ENCODE measurements around the gene TIMM13. TPM values are rescaled to one million over a fixed set of nuclear protein-coding genes. Genes with fewer than 3 reads are reported as not detected.
"Not testable (repeated sequence)": the region's sequence is repeated elsewhere in the genome, so short reads cannot be mapped to it uniquely, and the experiment has no call there.

Gene TIMM13
- polyA plus RNA-seq, 3 donors = 17.3 to 89.3 (median 72.4) TPM

- not testable (repeated sequence) for H3K36me3 Mint-ChIP-seq; H3K27me3 Mint-ChIP-seq (ENCODE audit: low read depth in 3 of 3); H3K9ac ChIP-seq (ENCODE audit: insufficient read depth, low read length, poor library complexity, severe bottlenecking); H3K36me3 ChIP-seq (replicated peaks in 1 of 2; ENCODE audit: control insufficient read depth in 1 of 2, insufficient read depth in 2 of 2, low read length in 2 of 2); H4K20me1 ChIP-seq (ENCODE audit: insufficient read depth, low read length); DNase-seq; H3K4me2 ChIP-seq (replicated peaks; ENCODE audit: extremely low read depth, low read length, poor library complexity, severe bottlenecking); H3K79me2 ChIP-seq (ENCODE audit: insufficient read depth, low read length); H3K9me3 ChIP-seq (replicated peaks in 1 of 2; ENCODE audit: control insufficient read depth in 1 of 2, insufficient read depth in 1 of 2, low read length in 2 of 2); H3K9me3 Mint-ChIP-seq; H3K27me3 ChIP-seq (ENCODE audit: control insufficient read depth in 2 of 2, insufficient read depth in 2 of 2, low read length in 2 of 2)
- peaks cover 30% of the 10 kb centered on the region for H3K4me1 Mint-ChIP-seq
- peak overlapping the region in 6 of 7 donors; percentile 76 to 93 (median 90) for H3K27ac Mint-ChIP-seq
- intact Hi-C loops (cut with micrococcal nuclease) = loop anchor here in 1 of 2 donors (10.0 kb wide), 1 partner anchor 111 kb away; the partner anchor contains the start of gene PEAK3
- H3K27ac ChIP-seq (ENCODE audit: low read depth in 1 of 2, low read length in 2 of 2) = peak overlapping the region; percentile 59 to 75
- peak overlapping the region; percentile 78 to 85 for H3K4me3 Mint-ChIP-seq
- peak overlapping the region; percentile 69 for H2AFZ ChIP-seq (ENCODE audit: insufficient read depth, low read depth, low read length, poor library complexity, severe bottlenecking)
- H3K4me3 ChIP-seq (replicated peaks in 1 of 3; ENCODE audit: low read depth in 2 of 3, low read length in 3 of 3) = peak overlapping the region in 1 of 3 experiments; percentile 71
- peaks cover 18 to 27% of the 10 kb centered on the region in 2 donors for H3K4me1 ChIP-seq (ENCODE audit: control insufficient read depth in 1 of 2, insufficient read depth in 2 of 2, low read length in 2 of 2)
- WGBS (ENCODE audit: insufficient coverage) = 90% methylated on average over 7 of the region's 18 CpGs
Observed at GRCh38 chr19:2395293-2395829, 32.0 kb downstream of the TIMM13 start.

- DNase-seq = peak; percentile 49 to 69 (median 66)
- H3K36me3 Mint-ChIP-seq = peaks cover 0 to 4% of the 10 kb centered on the region in 2 donors
- H3K27ac ChIP-seq (ENCODE audit: low read depth in 1 of 2, low read length in 2 of 2) = peak overlapping the region; percentile 59 to 75
Observed at GRCh38 chr19:2394442-2395292, 32.7 kb downstream of the TIMM13 start.

More at GRCh38 chr19:2394442-2395292, 32.7 kb downstream of the TIMM13 start:
- Mint-ChIP-seq H3K4me3 (peak overlapping the region; percentile 78 to 85), H3K27ac (peak overlapping the region; percentile 76 to 94 (median 92)), H3K27me3 (ENCODE audit: low read depth in 3 of 3) (peaks cover 0 to 7% (median 5%) of the 10 kb centered on the region in 3 donors), H3K9me3 (peaks cover 0 to 6% (median 4%) of the 10 kb centered on the region in 7 donors), H3K4me1 (peaks cover 30% of the 10 kb centered on the region)
- no peak for TF ChIP-seq CTCF (IDR thresholded peaks at IDR 0.05)
- peak overlapping the region; percentile 39 for H3K9ac ChIP-seq (ENCODE audit: insufficient read depth, low read length, poor library complexity, severe bottlenecking)
- peak overlapping the region; percentile 69 for H2AFZ ChIP-seq (ENCODE audit: insufficient read depth, low read depth, low read length, poor library complexity, severe bottlenecking)
- H3K9me3 ChIP-seq (replicated peaks in 1 of 2; ENCODE audit: control insufficient read depth in 1 of 2, insufficient read depth in 1 of 2, low read length in 2 of 2) = peaks cover 0 to 4% of the 10 kb centered on the region in 2 donors
- no peaks in the 10 kb centered on the region for H3K79me2 ChIP-seq (ENCODE audit: insufficient read depth, low read length)
- peak overlapping the region; percentile 33 to 71 (median 40) for H3K4me3 ChIP-seq (replicated peaks in 1 of 3; ENCODE audit: low read depth in 2 of 3, low read length in 3 of 3)
- 3% methylated on average over 13 of the region's 27 CpGs for WGBS (ENCODE audit: insufficient coverage)
- H3K27me3 ChIP-seq (ENCODE audit: control insufficient read depth in 2 of 2, insufficient read depth in 2 of 2, low read length in 2 of 2) = no peaks in the 10 kb centered on the region
- H3K36me3 ChIP-seq (replicated peaks in 1 of 2; ENCODE audit: control insufficient read depth in 1 of 2, insufficient read depth in 2 of 2, low read length in 2 of 2) = no peaks in the 10 kb centered on the region
- peak overlapping the region; percentile 68 for H3K4me2 ChIP-seq (replicated peaks; ENCODE audit: extremely low read depth, low read length, poor library complexity, severe bottlenecking)
- intact Hi-C loops (cut with micrococcal nuclease) = loop anchor here in 1 of 2 donors (5.0 to 10.0 kb wide), 2 partner anchors 67 to 110 kb away; partner anchors contain the start of genes LSM7, PEAK3 and SPPL2B
- no peaks in the 10 kb centered on the region for H4K20me1 ChIP-seq (ENCODE audit: insufficient read depth, low read length)
- peaks cover 18 to 27% of the 10 kb centered on the region in 2 donors for H3K4me1 ChIP-seq (ENCODE audit: control insufficient read depth in 1 of 2, insufficient read depth in 2 of 2, low read length in 2 of 2)

All from CD14-positive monocyte (primary cell).